NCI-H82 treated with DMSO at 0.1 percent for 48 hours (cell line): ENCODE measurements around the gene AOX1.
A peak's percentile ranks its signal among the peaks of the same experiment; 100 is the strongest.
"Not testable (repeated sequence)": the region's sequence is repeated elsewhere in the genome, so short reads cannot be mapped to it uniquely, and the experiment has no call there.

ENCODE experiments used
- DNase-seq: peaks from one replicate; lab custom pipeline; 2025; ENCODE audit not compliant: unreplicated experiment; lab: John Stamatoyannopoulos, UW

The AOX1 gene

DNA sequence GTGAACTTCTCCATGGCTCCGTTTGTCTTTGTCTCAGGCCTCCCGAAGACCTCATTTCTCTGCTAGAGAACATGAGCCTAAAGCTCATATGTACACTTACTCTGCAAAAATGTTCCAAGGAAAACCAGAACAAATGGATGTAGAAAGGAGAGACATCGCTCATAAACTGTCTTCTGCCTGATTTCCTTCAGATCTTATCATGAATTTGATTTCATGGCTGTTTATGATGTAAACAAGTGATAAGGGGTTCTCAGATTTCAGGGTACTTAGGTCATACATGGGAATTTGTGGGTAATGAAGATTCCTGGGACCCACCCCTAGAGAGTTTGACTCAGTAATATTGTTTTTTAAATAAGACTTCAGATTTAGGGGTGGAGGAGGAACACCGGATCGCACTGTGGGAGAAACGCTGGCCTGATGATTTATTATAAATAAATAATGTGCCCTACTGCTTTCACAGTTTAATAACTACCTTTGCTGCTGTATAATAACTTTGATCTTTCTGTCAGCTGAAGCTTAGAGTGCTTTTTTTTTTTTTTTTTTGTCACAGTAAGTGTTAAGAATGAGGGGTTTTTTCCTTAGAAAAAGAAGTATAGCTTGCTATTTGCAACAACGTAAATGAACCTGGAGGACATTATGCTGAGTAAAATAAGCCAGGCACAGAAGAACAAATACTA is 14.9 kb downstream of the AOX1 start:
- no peak for DNase-seq

DNA sequence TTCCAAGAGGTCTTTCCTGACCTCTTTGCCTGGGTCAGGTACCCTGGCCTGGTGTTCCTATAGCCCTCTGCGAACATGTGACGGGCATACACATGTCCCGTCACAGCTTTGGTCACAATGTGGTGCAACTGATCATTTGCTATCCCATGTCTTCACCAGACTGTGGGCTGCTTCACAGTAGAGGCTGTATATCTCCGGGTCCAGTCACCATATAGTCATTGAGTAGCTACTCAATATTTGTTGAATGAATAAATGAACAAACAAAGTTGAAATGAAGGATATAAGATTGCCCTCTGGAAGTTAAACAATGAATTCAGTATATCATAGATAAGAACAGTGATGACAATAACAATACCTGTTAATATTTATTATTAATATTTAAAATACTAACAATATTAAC is 16.8 kb downstream of the AOX1 start:
- DNase-seq: no peak

DNA sequence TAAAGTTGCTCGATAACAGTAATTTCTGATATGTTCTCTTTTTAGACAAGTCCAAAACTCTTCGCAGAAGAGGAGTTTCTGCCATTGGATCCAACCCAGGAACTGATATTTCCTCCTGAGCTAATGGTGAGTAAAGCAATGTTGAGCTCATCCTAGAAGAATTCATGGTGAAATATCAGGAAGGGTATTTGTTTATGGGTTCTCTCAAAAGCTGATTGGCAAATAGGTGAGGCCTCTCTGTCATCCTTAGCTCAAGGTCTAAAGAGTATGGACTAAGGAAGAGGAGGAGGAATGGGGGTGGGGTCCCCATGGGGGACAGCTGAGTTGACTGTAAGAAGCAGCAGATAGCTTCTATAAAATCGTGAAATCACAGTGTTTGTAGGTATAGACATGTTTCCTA is 18.2 kb downstream of the AOX1 start:
- no peak for DNase-seq

DNA sequence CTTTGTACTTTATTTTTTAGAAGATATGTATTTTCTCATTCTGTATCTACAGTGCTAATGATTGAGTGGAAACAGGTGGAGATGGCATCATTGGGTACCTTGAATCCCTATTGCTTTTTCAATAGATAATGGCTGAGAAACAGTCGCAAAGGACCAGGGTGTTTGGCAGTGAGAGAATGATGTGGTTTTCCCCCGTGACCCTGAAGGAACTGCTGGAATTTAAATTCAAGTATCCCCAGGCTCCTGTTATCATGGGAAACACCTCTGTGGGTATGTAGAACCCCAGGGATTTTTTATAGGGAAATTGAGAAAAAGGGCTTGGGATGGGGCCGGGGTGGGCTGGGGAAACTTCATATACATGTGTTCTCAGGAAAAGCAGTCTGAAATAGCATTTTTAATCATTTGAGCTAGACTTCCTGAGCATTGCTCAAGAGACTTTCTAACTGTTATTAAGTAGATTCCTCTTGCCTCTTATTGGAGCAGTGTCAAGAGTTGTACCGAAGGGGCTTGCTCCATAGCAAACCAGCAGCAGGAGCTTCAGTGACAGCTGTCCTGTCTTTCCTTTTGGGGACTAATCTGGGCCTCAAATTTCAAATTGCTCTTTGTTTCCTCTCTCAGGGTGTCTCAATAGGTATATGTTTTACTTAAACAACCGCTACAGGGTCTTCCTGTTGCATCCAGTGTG is 18.9 kb downstream of the AOX1 start:
- DNase-seq: no peak

DNA sequence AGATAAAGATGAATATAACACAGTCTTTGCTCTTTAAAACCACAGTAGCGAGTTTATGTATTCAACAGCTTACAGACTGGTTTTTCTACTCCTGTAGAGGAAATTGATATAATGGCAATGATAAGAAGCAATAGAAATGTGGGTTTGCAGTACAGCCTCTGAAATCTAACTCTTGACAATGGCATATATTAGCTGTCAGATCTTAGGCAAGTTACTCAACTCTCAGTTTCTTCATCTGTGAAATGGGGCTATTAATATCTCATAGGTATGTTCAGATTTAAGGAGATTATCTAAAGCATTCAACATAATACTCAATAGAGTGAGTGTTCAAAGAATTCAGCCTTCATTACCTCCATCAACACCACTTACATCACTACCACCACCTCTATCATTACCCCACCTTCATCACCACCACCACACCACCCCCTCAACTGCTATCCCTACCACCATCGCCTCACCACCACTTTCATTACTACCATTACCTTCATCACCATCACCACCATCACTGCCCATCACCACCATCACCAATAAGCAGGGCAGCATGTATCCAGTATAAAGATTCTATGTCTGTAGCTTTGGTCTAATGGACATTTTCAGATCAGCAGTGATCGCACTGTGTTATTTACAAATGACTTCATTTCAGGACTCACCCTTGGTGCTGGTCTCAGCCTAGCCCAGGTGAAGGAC is 22.7 kb downstream of the AOX1 start:
- DNase-seq: no peak

DNA sequence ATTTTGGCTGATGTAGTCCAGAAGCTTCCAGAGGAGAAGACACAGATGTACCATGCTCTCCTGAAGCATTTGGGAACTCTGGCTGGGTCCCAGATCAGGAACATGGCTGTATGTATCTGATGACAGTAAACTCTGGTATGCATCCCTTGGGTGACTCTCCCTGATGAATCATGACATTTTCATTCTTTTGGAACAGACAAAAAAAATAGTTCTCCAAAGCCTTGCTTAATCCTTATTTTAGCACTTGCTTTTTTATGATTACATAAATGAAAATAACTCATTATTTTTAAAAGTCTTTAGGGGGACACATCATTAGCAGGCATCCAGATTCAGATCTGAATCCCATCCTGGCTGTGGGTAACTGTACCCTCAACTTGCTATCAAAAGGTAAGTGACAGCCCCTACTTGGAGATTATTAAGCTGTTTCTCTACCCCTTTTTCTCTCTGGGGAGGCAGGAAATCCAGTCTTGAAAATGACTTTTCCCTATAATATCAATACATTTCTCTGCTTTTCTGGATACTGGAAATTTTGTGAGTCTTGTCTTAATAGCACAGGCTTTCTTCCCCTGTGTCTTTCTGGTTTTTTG is 23.3 kb downstream of the AOX1 start:
- DNase-seq: no peak

DNA sequence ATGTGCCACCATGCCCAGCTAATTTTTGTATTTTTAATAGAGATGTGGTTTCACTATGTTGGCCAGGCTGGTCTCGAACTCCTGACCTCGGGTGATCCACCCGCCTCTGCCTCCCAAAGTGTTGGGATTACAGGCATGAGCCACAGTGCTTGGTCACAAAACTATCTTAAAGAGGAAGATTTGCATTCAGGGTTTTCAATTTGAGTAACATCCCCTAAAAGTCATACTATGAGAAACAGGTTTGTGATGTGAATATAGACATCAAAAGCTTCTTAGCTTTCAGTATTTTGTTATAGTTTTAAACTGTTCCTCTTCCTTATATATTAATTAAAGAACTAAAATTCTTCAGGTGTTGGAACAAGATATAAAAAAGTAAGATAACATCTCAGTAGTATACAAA is 24.4 kb downstream of the AOX1 start:
- DNase-seq: not testable (repeated sequence)

DNA sequence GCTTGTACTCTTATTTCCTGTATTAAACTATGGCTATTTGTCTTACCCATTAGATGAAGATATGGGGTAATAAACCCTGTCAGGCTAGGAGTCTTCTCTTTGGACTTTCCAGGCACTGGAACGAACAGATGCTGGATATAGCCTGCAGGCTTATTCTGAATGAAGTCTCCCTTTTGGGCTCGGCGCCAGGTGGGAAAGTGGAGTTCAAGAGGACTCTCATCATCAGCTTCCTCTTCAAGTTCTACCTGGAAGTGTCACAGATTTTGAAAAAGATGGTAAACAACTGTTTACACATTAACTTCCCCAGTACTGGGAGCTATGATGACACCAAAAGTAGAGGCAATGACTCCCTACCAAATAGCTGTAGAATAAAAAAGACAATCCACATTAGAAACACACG is 27.9 kb downstream of the AOX1 start:
- DNase-seq: no peak

DNA sequence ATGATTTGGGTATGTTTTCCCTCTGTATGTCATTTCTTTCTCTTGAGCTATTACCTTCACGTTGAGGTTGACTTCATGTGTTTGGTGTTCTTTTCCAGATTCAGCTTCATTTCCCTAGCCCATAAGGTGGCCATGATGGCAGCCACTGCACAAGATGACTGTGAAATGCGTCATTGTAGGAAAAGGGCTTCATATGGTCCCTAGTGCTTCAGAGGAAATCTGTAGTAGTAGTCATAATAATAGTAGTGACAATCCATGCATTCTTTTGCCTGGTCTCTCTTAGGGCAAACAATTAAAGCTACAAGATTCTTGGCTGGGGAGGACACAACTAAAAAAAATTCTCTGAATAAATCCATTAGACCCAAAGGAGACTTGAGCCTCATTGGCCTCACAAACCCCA is 28.4 kb downstream of the AOX1 start:
- no peak for DNase-seq

DNA sequence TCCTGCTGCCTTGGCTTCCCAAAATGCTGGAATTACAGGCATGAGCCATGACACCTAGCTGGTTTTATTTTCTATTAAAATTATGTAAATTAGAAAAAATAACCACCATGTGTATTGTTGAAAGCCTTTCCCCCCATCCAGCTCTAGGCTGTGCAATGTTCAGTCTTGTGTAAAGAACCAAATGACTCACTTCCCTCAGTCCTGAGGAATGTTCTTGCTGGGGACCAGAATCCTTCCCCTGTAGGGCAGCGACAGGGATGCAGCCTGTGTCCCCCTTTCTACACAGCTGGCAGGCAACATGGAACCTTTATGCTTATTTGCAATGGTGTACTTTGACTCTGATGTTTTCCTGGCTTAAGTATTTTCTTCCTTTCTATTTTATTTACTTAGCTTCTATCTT is 29.4 kb downstream of the AOX1 start:
- no peak for DNase-seq

DNA sequence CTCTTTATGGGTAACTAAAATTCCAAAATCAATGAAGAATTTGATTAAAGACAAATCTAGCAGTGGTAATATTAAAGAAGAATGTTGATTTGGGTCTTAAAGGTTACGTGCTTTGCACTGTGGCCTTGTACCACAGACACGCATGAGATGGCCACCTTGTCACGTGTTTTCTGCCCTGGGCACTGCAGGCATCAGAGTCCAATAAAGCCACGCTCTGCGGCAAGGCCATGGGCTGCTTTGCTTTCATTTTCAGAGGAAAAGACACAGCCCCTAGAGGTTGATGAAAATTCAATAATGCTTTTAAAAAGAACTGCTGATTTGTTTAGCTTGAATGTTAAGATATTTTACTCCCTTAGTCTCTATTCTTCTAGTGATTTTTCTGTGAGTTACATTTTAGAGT is 30.4 kb downstream of the AOX1 start:
- no peak for DNase-seq

DNA sequence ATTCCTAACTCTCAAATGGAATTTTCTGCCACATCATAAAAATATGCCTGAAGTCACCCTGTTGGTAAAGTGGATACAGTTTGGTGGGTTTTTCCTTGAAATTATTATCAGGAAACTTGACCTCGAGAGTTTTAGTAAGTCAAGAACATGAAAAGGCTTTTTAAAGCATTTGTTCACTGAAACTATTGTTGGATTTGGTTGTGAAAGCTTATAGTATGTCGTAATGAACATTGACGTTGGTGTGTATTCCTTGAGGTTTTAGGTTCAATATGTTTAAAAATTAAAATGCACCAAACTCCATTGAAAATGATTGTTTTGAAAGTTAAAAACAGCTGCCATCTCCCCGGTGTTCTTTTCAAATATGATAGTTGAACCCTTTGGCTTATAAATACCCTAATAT is 30.8 kb downstream of the AOX1 start:
- no peak for DNase-seq

DNA sequence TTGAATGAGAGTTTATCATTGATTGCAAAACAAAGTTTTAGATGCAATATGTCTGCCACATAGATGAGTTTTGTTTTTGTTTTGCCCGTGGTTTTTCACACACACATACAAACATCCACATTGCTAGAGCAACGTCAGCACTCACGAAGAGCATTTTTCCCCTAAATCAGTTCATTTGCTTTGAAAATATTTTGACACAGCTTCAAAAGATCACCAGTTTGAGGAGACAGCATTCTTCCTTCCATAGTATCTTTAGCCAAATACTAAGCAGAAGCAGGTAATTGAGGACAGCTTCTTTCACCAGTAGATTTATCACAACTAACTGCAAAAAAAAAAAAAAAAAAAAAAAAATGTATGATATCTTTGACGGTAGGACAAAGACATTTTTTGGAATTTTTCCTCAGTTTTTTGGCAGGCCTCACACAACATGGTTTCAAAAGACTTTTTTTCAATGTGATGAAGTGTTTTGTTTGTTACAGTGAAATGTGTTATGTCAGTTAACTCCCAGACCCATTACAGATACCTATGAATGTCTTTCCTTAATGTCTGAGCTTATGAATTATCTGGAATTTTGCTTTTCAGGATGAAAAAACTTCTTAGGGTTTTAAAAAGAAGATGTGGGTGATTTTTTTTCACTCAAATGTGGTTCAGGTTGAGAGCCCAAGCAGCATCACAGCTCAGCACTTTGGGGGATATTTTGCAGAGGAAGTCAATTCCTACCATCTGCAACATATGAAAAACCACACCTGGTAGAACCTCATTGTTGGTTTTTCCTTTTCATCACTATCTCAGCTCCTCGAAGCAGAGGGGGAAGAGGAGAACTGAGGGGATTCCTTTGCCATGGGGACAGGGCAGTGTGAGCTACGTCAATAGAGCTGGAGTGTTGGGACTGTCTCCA is 31.6 kb downstream of the AOX1 start:
- DNase-seq: no peak

DNA sequence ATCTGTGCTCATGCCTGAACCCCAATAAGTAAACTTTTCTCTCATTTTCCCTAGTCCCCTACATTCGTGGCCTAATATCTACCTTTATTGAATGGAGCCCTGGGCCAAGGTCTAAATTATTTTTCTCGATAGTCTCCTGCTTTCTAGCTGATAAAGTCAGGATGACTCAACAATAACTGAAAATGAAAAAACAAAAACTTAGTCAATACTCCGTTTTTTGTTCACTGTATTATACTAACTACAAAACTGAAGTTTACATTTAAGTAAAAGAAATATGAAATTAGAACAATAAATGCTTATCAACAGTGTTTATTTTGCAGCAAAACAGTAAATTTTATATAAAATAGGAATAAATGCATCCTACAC is 32.2 kb downstream of the AOX1 start:
- DNase-seq: no peak

DNA sequence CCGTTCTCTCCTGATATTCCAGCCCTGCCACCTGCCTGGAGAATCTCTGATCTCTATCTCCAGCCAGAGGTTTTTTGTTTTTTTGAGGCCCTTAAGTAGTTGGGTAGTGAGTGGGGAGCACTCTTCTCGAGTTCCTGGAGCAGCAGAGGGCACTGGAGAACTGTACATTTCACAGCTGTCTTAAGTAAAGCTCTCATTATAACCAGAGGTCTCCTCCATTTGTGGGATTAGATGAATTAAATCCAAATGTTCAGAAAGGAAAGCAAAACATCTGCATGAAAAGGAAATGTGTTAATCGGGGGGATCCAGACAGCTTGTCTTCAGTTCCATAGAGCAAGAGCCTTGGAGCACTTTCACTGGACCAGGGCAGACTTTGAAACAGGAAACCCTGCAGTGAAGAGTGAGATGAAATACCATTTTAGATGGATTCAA is 32.8 kb downstream of the AOX1 start:
- peak; percentile 12 for DNase-seq

DNA sequence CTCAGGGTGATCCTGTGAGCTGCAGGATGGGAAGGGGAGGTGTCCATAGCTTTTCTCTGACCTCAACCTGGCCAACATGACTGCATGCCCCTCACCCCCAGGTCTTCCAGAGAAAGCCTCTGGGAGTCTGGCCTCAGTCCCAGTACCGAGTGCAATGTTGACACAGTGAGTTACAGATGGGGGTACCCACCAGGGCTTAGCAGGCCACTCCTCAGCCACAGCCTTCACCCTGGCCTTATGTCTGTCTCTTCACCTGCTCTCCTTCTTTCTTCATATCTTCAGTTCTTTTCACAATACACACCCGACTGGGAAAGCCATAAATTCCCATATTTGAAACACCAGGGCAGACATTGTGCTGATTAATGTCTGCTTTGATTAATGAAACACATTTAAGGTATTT is 33.5 kb downstream of the AOX1 start:
- no peak for DNase-seq

DNA sequence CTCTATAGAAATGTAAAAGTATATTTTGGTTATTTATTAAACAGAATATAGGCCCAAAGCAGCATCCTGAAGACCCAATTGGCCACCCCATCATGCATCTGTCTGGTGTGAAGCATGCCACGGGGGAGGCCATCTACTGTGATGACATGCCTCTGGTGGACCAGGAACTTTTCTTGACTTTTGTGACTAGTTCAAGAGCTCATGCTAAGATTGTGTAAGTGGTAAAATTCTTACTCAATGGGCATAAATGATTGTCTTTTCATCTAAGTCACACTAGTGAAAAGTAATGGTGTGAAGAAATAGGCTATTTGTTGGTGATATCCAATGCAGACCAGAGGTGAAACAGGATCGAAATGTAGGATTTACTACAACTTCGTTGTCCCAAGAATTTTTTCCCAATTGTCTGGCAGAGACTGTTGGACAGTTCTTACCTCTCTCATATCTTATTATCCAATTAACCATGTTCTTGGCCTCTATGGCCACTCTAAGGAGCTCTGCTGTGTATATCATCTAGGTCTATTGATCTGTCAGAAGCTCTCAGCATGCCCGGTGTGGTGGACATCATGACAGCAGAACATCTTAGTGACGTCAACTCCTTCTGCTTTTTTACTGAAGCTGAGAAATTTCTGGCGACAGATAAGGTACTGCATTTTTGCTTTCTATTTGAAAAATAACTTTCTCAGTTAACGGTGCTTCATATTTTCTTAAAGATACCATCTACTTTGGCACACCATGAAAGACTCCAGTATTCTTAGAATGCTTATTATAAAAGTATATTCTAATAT is 35.0 kb downstream of the AOX1 start:
- DNase-seq: no peak

DNA sequence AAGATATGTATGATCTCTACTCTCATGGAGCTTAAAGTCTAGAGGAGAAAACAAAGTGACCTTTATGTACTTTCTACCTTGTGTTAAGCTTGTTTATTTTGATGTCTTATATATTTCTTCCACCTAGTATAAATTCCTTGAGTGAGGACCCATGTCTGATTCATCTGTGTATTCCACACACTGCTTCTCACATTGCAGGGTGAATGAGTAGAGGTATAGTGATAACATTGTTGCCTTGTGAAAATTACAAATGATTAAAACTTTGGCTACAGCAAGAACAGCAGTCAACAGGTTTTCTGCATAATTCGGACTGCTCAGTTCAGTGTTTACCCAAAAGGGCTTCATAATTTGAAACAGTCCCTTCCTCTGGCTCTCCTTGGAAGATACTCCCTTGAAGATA is 36.3 kb downstream of the AOX1 start:
- no peak for DNase-seq

DNA sequence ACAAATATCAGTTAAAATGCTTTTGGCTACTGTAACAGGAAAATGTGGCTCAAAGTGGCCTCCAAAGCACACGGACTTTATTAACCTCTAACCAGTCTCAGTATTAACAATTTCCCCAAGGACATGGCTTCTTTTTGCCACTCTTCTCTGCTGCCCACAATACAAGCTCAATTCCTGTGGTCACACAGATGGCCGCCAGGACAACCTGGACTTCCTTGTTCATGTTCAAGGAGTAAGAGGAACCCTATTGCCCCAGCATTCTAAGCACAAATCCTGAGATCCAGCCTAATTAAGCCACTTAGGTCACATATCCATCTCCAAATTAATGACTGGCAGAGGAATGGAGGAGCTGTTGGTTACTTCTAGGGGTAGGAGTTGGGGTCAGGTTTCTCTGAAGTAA is 38.2 kb downstream of the AOX1 start:
- no peak for DNase-seq

DNA sequence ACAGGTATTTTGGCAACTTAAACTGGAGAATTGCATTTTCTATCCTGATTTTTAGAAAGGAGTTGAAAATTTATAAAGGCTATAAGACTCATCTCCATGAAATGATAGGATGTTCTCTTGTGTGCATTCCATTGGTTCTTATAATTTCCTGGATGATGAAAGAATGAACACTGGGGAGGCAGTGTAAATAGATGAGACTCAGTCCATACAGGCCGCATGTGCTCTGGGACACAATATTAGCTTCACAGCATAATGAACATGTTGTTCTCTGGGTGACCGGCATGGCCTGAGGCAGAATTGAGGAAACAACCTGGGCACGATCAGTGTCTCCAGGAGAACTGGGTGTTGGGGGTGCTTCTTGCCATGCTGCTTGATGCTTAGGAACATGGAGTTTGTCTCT is 38.8 kb downstream of the AOX1 start:
- DNase-seq: no peak
